Measurements from ENCODE around the gene ASIC1. TPM values are rescaled to one million over a fixed set of nuclear protein-coding genes. Genes with fewer than 3 reads are reported as not detected.

Gene ASIC1
- total and polyA plus RNA-seq, 12 donors: 0.17 to 1.6 (median 0.70) TPM

DNA sequence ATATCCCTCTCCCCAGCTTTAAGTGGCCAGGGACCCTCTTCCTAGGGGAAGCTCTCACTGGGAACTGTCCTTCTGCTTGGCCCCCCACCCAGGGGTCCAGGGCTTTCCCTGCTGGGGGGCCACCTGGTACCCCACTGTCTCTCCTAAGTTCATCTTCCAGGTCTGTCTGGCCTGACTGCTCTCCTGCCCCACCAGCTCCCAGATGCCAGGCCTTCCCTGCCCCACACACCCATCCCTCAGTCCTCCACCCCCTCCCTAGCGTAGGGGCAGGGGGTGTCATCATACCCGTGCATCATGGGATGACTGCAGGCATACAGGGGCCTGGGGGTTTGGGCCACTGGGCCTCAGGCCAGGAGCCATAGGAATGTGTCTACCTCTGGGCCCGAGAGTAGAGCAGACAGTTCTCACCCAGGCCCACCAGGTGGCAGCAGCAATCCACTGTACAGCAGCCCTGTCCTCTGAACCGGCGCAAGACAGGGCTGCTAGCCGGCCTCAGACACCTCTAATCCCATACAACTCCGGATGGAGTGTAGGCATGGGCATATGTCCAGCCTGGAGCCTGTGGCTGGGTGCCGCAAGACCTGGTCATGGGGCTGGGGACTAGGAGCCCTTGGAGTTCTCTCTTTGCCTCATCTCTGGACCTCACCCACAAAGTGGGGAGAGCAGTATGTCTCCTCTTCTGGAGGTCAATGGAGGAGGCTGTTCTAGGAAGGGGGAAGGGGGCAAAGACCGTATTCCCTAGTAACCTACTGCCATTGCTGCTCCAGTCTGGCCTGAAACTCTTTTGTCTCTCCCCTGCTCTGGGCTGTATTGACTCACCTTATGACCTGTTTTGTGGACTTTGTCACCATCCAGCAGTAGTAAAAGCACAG, 17.8 kb downstream of the ASIC1 start:
- DNase-seq (peak; percentile 84 to 85), ATAC-seq (peak; percentile 84 to 92 (median 88))
- WGBS, 2 donors: 6 to 11% methylated on average over 9 of the region's 9 CpGs
- no peaks in the 10 kb centered on the region for H3K9me3 ChIP-seq
- H3K27ac ChIP-seq: no peak overlapping the region
- intact Hi-C loops (cut with DNase I): loop anchor here in 9 of 10 donors (1.0 to 10.0 kb wide), 9 partner anchors 38 to 298 kb away; no protein-coding TSS in a partner anchor
- peaks cover 3 to 13% (median 6%) of the 10 kb centered on the region in 9 donors for H3K4me1 ChIP-seq
- no peaks in the 10 kb centered on the region for H3K36me3 ChIP-seq
- peak; percentile 76 to 97 (median 94) for TF ChIP-seq CTCF (IDR thresholded peaks at IDR 0.05)
- no peaks in the 10 kb centered on the region for H3K27me3 ChIP-seq
- H3K4me3 ChIP-seq: no peak overlapping the region

GRCh38 chr12:50075808-50076170, 18.4 kb downstream of the ASIC1 start:
- TF ChIP-seq CTCF (IDR thresholded peaks at IDR 0.05): no peak
- DNase-seq (no peak), ATAC-seq (no peak)
- H3K27me3 ChIP-seq: no peaks in the 10 kb centered on the region
- H3K4me1 ChIP-seq: peaks cover 1 to 7% (median 2%) of the 10 kb centered on the region in 9 donors
- H3K27ac ChIP-seq: no peak overlapping the region
- no peak overlapping the region for H3K4me3 ChIP-seq
- WGBS, 2 donors: 94 to 96% methylated on average over 1 of the region's 1 CpG
- H3K9me3 ChIP-seq: no peaks in the 10 kb centered on the region
- H3K36me3 ChIP-seq: no peaks in the 10 kb centered on the region
- intact Hi-C loops (cut with DNase I): loop anchor here in 9 of 10 donors (1.0 to 10.0 kb wide), 5 partner anchors 97 to 239 kb away; no protein-coding TSS in a partner anchor

DNA sequence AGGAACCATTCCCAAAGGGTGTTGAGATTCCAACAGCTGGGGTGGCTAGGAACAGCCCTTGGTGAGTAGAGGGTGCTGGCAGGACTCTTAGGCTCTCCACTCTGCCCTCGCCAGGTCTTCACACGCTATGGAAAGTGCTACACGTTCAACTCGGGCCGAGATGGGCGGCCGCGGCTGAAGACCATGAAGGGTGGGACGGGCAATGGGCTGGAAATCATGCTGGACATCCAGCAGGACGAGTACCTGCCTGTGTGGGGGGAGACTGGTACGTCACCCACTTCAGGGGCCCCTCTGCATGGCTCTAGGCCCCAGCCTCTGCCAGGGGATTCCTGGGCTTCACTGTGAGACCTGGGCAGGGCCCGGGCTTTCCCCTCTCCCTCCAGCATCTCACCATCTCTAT, 19.7 kb downstream of the ASIC1 start:
- H3K4me3 ChIP-seq: no peak overlapping the region
- WGBS, 2 donors: 86 to 92% methylated on average over 12 of the region's 12 CpGs
- H3K27me3 ChIP-seq: no peaks in the 10 kb centered on the region
- intact Hi-C loops (cut with DNase I): loop anchor here in 7 of 10 donors (2.0 to 10.0 kb wide), 4 partner anchors 95 to 238 kb away; no protein-coding TSS in a partner anchor
- no peaks in the 10 kb centered on the region for H3K36me3 ChIP-seq
- no peak for TF ChIP-seq CTCF (IDR thresholded peaks at IDR 0.05)
- H3K4me1 ChIP-seq: peaks cover 0 to 7% (median 3%) of the 10 kb centered on the region in 9 donors
- ATAC-seq (no peak), DNase-seq (no peak)
- no peaks in the 10 kb centered on the region for H3K9me3 ChIP-seq
- H3K27ac ChIP-seq: no peak overlapping the region

DNA sequence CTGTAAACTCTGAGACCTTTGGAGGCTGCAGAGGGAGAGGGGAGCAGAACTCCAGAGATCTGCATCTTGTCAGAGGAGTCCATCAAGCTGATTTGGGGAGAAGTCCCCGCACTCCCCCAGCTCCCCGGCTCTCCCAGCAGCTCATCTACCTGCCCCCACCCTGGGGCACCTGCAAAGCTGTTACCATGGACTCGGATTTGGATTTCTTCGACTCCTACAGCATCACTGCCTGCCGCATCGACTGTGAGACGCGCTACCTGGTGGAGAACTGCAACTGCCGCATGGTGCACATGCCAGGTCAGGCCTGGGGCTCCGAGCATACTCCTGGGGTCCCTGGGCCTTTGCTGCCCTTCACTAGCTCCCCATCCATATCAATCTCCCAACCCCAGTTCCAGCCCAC, 20.9 kb downstream of the ASIC1 start:
- Histone ChIP-seq H3K27ac (no peak overlapping the region), H3K27me3 (no peaks in the 10 kb centered on the region), H3K36me3 (no peaks in the 10 kb centered on the region), H3K4me1 (peaks cover 0 to 7% (median 3%) of the 10 kb centered on the region in 9 donors), H3K4me3 (no peak overlapping the region), H3K9me3 (no peaks in the 10 kb centered on the region)
- ATAC-seq (no peak), DNase-seq (no peak)
- intact Hi-C loops (cut with DNase I): loop anchor here in 7 of 10 donors (5.0 to 10.0 kb wide), 3 partner anchors 94 to 237 kb away; no protein-coding TSS in a partner anchor
- WGBS, 2 donors: 94 to 95% methylated on average over 10 of the region's 10 CpGs
- TF ChIP-seq CTCF (IDR thresholded peaks at IDR 0.05): no peak

All from heart right ventricle (tissue), 16 donors.